ENCODE measurements around the gene RANBP6. TPM values are rescaled to one million over a fixed set of nuclear protein-coding genes. Genes with fewer than 3 reads are reported as not detected.

RANBP6 gene
- total RNA-seq, 1 donor from 2014 or later, result 10.1 TPM

GRCh38 chr9:5988265-5988664 lies 27.2 kb downstream of the RANBP6 start:
- no peak for TF ChIP-seq POLR2A (IDR thresholded peaks at IDR 0.05)
- no peak for TF ChIP-seq CTCF (IDR thresholded peaks at IDR 0.05)
- no peak for TF ChIP-seq POLR2AphosphoS5 (IDR thresholded peaks at IDR 0.05; ENCODE audit: insufficient read depth in 1 of 2, low read depth in 1 of 2)
- H3K4me1 ChIP-seq, result peaks cover 5% of the 10 kb centered on the region
- no peak for DNase-seq (ENCODE audit: extremely low spot score in 2 of 2)

GRCh38 chr9:5983042-5983441 lies 32.4 kb downstream of the RANBP6 start:
- DNase-seq (ENCODE audit: extremely low spot score in 2 of 2), result no peak
- Histone ChIP-seq H3K27ac (no peak overlapping the region), H3K4me1 (peaks cover 6% of the 10 kb centered on the region), H3K36me3 (peaks cover 0 to 28% of the 10 kb centered on the region in 2 donors), H3K9me3 (no peaks in the 10 kb centered on the region), H3K4me3 (no peak overlapping the region), H3K27me3 (no peaks in the 10 kb centered on the region)
- no peak for TF ChIP-seq CTCF (IDR thresholded peaks at IDR 0.05)
- TF ChIP-seq POLR2A (IDR thresholded peaks at IDR 0.05), result no peak
- no peak for TF ChIP-seq POLR2AphosphoS5 (IDR thresholded peaks at IDR 0.05; ENCODE audit: insufficient read depth in 1 of 2, low read depth in 1 of 2)
- intact Hi-C loops (cut with DNase I), result no loop called here

More at GRCh38 chr9:5988265-5988664, 27.2 kb downstream of the RANBP6 start:
- no peak overlapping the region for H3K4me3 ChIP-seq
- no peaks in the 10 kb centered on the region for H3K9me3 ChIP-seq
- H3K27ac ChIP-seq, result no peak overlapping the region
- no peaks in the 10 kb centered on the region for H3K27me3 ChIP-seq
- H3K36me3 ChIP-seq, result peaks cover 0 to 31% of the 10 kb centered on the region in 2 donors
- intact Hi-C loops (cut with DNase I), result no loop called here

- Histone ChIP-seq H3K4me3 (no peak overlapping the region), H3K27me3 (no peaks in the 10 kb centered on the region), H3K27ac (no peak overlapping the region), H3K36me3 (peaks cover 0 to 22% of the 10 kb centered on the region in 2 donors), H3K9me3 (no peaks in the 10 kb centered on the region), H3K4me1 (peaks cover 12% of the 10 kb centered on the region)
- intact Hi-C loops (cut with DNase I), result no loop called here
- no peak for TF ChIP-seq CTCF (IDR thresholded peaks at IDR 0.05)
- TF ChIP-seq POLR2A (IDR thresholded peaks at IDR 0.05), result no peak
- TF ChIP-seq POLR2AphosphoS5 (IDR thresholded peaks at IDR 0.05; ENCODE audit: insufficient read depth in 1 of 2, low read depth in 1 of 2), result no peak
- no peak for DNase-seq (ENCODE audit: extremely low spot score in 2 of 2)
These were observed 33.1 kb downstream of the RANBP6 start for GRCh38 chr9:5982317-5982716.

GRCh38 chr9:5978523-5978922 lies 36.9 kb downstream of the RANBP6 start:
- no peak for DNase-seq (ENCODE audit: extremely low spot score in 2 of 2)
- Histone ChIP-seq H3K36me3 (peaks cover 0 to 9% of the 10 kb centered on the region in 2 donors), H3K27ac (no peak overlapping the region), H3K27me3 (no peaks in the 10 kb centered on the region), H3K4me1 (peaks cover 22% of the 10 kb centered on the region), H3K9me3 (no peaks in the 10 kb centered on the region), H3K4me3 (no peak overlapping the region)
- TF ChIP-seq POLR2A (IDR thresholded peaks at IDR 0.05) (no peak), POLR2AphosphoS5 (IDR thresholded peaks at IDR 0.05; ENCODE audit: insufficient read depth in 1 of 2, low read depth in 1 of 2) (no peak), CTCF (IDR thresholded peaks at IDR 0.05) (no peak)
- intact Hi-C loops (cut with DNase I), result no loop called here

DNA sequence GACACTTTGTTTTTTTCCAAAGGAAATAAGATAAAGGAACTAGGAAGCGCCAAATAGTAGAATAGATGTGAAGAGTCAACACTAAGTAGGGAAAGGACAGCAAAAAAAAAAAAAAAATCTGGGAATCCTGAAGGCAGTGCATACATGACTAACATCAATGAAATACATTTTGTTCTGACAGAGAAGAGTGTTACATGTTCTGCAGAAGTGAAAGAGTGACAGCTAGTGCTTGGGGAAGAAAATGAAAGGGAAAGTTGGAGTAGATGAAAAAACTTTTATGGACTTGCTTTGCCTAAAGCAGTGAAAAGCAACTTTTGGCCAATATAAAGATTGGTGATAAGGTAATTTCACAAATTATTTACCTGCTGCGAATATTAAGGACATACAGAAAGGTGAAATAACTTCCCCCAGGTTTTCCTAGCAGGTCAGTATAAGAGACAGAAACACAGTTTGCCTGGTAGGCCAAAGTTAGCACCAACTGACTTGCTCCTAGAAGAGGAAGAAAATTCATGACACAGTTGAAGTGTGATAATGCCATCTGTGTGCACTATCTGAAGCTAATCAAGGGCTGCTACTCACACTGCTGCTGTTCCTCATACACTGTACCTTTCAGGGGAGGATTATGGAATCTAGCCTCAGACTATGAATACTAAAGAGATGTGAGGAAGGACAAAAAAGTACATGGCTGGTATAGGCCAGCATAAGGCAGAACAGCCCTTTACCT lies 38.6 kb downstream of the RANBP6 start:
- no peak overlapping the region for H3K27ac ChIP-seq
- no peaks in the 10 kb centered on the region for H3K27me3 ChIP-seq
- H3K9me3 ChIP-seq, result no peaks in the 10 kb centered on the region
- DNase-seq (ENCODE audit: extremely low spot score in 2 of 2), result no peak
- intact Hi-C loops (cut with DNase I), result no loop called here
- H3K36me3 ChIP-seq, result peaks cover 0 to 9% of the 10 kb centered on the region in 2 donors
- TF ChIP-seq POLR2AphosphoS5 (IDR thresholded peaks at IDR 0.05; ENCODE audit: insufficient read depth in 1 of 2, low read depth in 1 of 2) (no peak), POLR2A (IDR thresholded peaks at IDR 0.05) (no peak), CTCF (IDR thresholded peaks at IDR 0.05) (no peak)
- peaks cover 22% of the 10 kb centered on the region for H3K4me1 ChIP-seq
- no peak overlapping the region for H3K4me3 ChIP-seq
